Spleen (tissue), 7 donors: ENCODE results near the gene AFAP1L2.

ENCODE experiments used
- CTCF ChIP-seq, 11 experiments: fragments of 200-600 bp in 7 of 11; fragments of 450-650 bp in 4 of 11; sonication (generic) in 4 of 11; IDR thresholded peaks in 8 of 11; conservative IDR thresholded peaks in 3 of 11; 1 replicate in 7 of 11; 2 replicates in 4 of 11; pipeline versions ENCODE4 v1.4.0 to v1.8.0; 2016 to 2021; ENCODE audit warnings: antibody characterized with exemption in 11 of 11, inconsistent platforms in 4 of 11, mild to moderate bottlenecking in 1 of 11
- POLR2A ChIP-seq, 3 donors: fragments of 450-650 bp; IDR thresholded peaks; one replicate each; pipeline ENCODE4 v1.5.1; 2017; ENCODE audit warnings: antibody characterized with exemption in 3 of 3, mild to moderate bottlenecking in 1 of 3
- donor health status: DM: no; HTN: no; CAD: no; lungs with moderate emphysema.
- donor health status: DM: no; HTN: no; CAD: no.
- donor health status: DM: no; HTN: no; CAD: no.

- TF ChIP-seq CTCF (IDR thresholded peaks at IDR 0.05 in 8 of 11, conservative IDR thresholded peaks at IDR 0.05 in 3 of 11) (no peak), POLR2A (IDR thresholded peaks at IDR 0.05) (no peak)
Measured at GRCh38 chr10:114375047-114375446, 29.3 kb downstream of the AFAP1L2 start.
